Neural cell (in vitro differentiated cells): ENCODE results near the gene DMC1. TPM values are rescaled to one million over a fixed set of nuclear protein-coding genes. Genes with fewer than 3 reads are reported as not detected.
"Not testable (repeated sequence)": the region's sequence is repeated elsewhere in the genome, so short reads cannot be mapped to it uniquely, and the experiment has no call there.

Experiments
- H2AFZ ChIP-seq: fragments of 200-600, 300-800 bp; sonication (generic), shearing (Covaris generic); 2 replicates; pipeline ENCODE4 v1.6.0; 2014; ENCODE audit warnings: low read depth, mild to moderate bottlenecking, antibody characterized with exemption, low read length, moderate library complexity
- H3F3A ChIP-seq: fragments of 200-600 bp; shearing (Covaris generic); 2 replicates; pipeline ENCODE4 v1.6.1; 2016; ENCODE audit warnings: mild to moderate bottlenecking, moderate library complexity, mixed read lengths, antibody characterized with exemption, low read length; ENCODE audit not compliant: insufficient read depth, poor library complexity, severe bottlenecking
- H3K27ac ChIP-seq: fragments of 200-600, 300-800 bp; sonication (generic), shearing (Covaris generic); 2 replicates; pipeline ENCODE4 v1.5.1; 2014; ENCODE audit warnings: mild to moderate bottlenecking, low read length, moderate library complexity
- H3K27me3 ChIP-seq: fragments of 300-800, 200-600 bp; sonication (generic), shearing (Covaris generic); 2 replicates; pipeline ENCODE4 v1.6.0; 2014; ENCODE audit warnings: mild to moderate bottlenecking, low read depth, low read length, moderate library complexity; ENCODE audit not compliant: insufficient read depth
- H3K36me3 ChIP-seq: fragments of 300-800, 200-600 bp; sonication (generic), shearing (Covaris generic); 2 replicates; pipeline ENCODE4 v1.5.1; 2014; ENCODE audit warnings: mild to moderate bottlenecking, antibody characterized with exemption, low read length, moderate library complexity; ENCODE audit not compliant: insufficient read depth
- H3K4me2 ChIP-seq: fragments of 300-800, 200-600 bp; sonication (generic), shearing (Covaris generic); 2 replicates; pipeline ENCODE4 v1.6.0; 2014; ENCODE audit warnings: mild to moderate bottlenecking, low read length
- H3K4me3 ChIP-seq: fragments of 300-800, 200-600 bp; sonication (generic), shearing (Covaris generic); 2 replicates; pipeline ENCODE4 v1.5.1; 2014; ENCODE audit warnings: mild to moderate bottlenecking, low read length, moderate library complexity
- H3K79me2 ChIP-seq: fragments of 200-600 bp; shearing (Covaris generic); replicated peaks from 2 replicates; pipeline ENCODE4 v1.6.0; 2014; ENCODE audit warnings: mild to moderate bottlenecking, low read length, moderate library complexity; ENCODE audit not compliant: insufficient read depth
- H3K9ac ChIP-seq: fragments of 300-800, 200-600 bp; sonication (generic), shearing (Covaris generic); 2 replicates; pipeline ENCODE4 v1.6.1; 2016; ENCODE audit warnings: mild to moderate bottlenecking, low read length, mixed read lengths
- H3K9me2 ChIP-seq: fragments of 200-600 bp; shearing (Covaris generic); 2 replicates; pipeline ENCODE4 v1.6.1; 2016; ENCODE audit warnings: mild to moderate bottlenecking, low read length, mixed read lengths; ENCODE audit not compliant: insufficient read depth
- H3K9me3 ChIP-seq: fragments of 200-600, 300-800 bp; sonication (generic), shearing (Covaris generic); 2 replicates; pipeline ENCODE4 v1.6.1; 2016; ENCODE audit warnings: mild to moderate bottlenecking, mixed run types, low read length, moderate library complexity, mixed read lengths
- H4K20me1 ChIP-seq: fragments of 200-600 bp; shearing (Covaris generic); 2 replicates; pipeline ENCODE4 v1.6.1; 2016; ENCODE audit warnings: mild to moderate bottlenecking, mixed run types; ENCODE audit not compliant: insufficient read depth
- CTCF ChIP-seq: fragments of 450-650 bp; IDR thresholded peaks from 2 replicates; pipeline ENCODE4 v1.5.1; 2014; ENCODE audit warnings: antibody characterized with exemption, mild to moderate bottlenecking, moderate library complexity; ENCODE audit not compliant: poor library complexity, severe bottlenecking
- EP300 ChIP-seq: fragments of 450-650 bp; conservative IDR thresholded peaks from 2 replicates; pipeline ENCODE4 v1.6.1; 2014; ENCODE audit warnings: antibody characterized with exemption, mild to moderate bottlenecking, moderate library complexity; ENCODE audit not compliant: poor library complexity, severe bottlenecking
- EZH2 ChIP-seq: fragments of 200-600, 300-800 bp; shearing (Covaris generic), sonication (generic); IDR thresholded peaks from 2 replicates; pipeline ENCODE4 v1.6.1; 2014; ENCODE audit warnings: antibody characterized with exemption, low read length, borderline replicate concordance, mild to moderate bottlenecking; ENCODE audit not compliant: insufficient read depth, poor library complexity, severe bottlenecking
- MXI1 ChIP-seq: fragments of 450-650 bp; conservative IDR thresholded peaks from 2 replicates; pipeline ENCODE4 v1.6.1; 2014; ENCODE audit warnings: antibody characterized with exemption, mild to moderate bottlenecking; ENCODE audit not compliant: poor library complexity, severe bottlenecking
- POLR2AphosphoS5 ChIP-seq: IDR thresholded peaks from 2 replicates; pipeline ENCODE4 v1.6.1; 2012
- RAD21 ChIP-seq: fragments of 450-650 bp; conservative IDR thresholded peaks from 2 replicates; pipeline ENCODE4 v1.6.1; 2014; ENCODE audit warnings: antibody characterized with exemption, mild to moderate bottlenecking, moderate library complexity
- REST ChIP-seq: IDR thresholded peaks from 2 replicates; pipeline ENCODE4 v1.6.1; 2012; ENCODE audit warnings: borderline replicate concordance
- SMC3 ChIP-seq: fragments of 450-650 bp; conservative IDR thresholded peaks from 2 replicates; pipeline ENCODE4 v1.6.1; 2014; ENCODE audit warnings: antibody characterized with exemption, mild to moderate bottlenecking, moderate library complexity; ENCODE audit not compliant: poor library complexity
- TAF1 ChIP-seq: IDR thresholded peaks from 2 replicates; pipeline ENCODE4 v1.6.1; 2012; ENCODE audit warnings: low read depth
- polyA plus RNA-seq: library from polyadenylated mRNA; depleted of rRNA; stranded (reverse); fragments of >200 nt; gene quantifications from 2 replicates; pipeline ENCODE4 v1.2.3, GENCODE V29; 2014

DMC1 gene
- polyA plus RNA-seq, 1 donor from 2014 or later = not detected

GRCh38 chr22:38618258-38618657 is 48.3 kb upstream of the DMC1 start:
- H2AFZ ChIP-seq = no peak overlapping the region
- H3K4me2 ChIP-seq = no peak overlapping the region
- no peak for TF ChIP-seq REST
- TF ChIP-seq RAD21 = no peak
- no peak for TF ChIP-seq CTCF
- no peak for TF ChIP-seq TAF1
- no peak for TF ChIP-seq MXI1
- TF ChIP-seq SMC3 = no peak
- no peak for TF ChIP-seq POLR2AphosphoS5
- TF ChIP-seq EP300 = no peak
- TF ChIP-seq EZH2 = no peak
- no peaks in the 10 kb centered on the region for H3K36me3 ChIP-seq
- H3K27ac ChIP-seq = no peak overlapping the region
- no peak overlapping the region for H3K4me3 ChIP-seq
- H3K79me2 ChIP-seq = no peaks in the 10 kb centered on the region
- no peaks in the 10 kb centered on the region for H3K27me3 ChIP-seq
- H4K20me1 ChIP-seq = no peaks in the 10 kb centered on the region
- no peaks in the 10 kb centered on the region for H3F3A ChIP-seq
- H3K9me2 ChIP-seq = no peaks in the 10 kb centered on the region
- no peak overlapping the region for H3K9ac ChIP-seq
- H3K9me3 ChIP-seq = no peaks in the 10 kb centered on the region

GRCh38 chr22:38615064-38615405 is 45.1 kb upstream of the DMC1 start:
- not testable (repeated sequence) for H3K9me2 ChIP-seq, H3K9me3 ChIP-seq

More at GRCh38 chr22:38615064-38615405, 45.1 kb upstream of the DMC1 start:
- H3K9ac ChIP-seq, H3F3A ChIP-seq, H3K27ac ChIP-seq, H3K79me2 ChIP-seq, H3K4me3 ChIP-seq, H4K20me1 ChIP-seq, H2AFZ ChIP-seq, H3K4me2 ChIP-seq, H3K27me3 ChIP-seq, H3K36me3 ChIP-seq: not testable (repeated sequence)
